K562 (cell line): Measurements from ENCODE around the gene CCDC174. TPM values are rescaled to one million over a fixed set of nuclear protein-coding genes. Genes with fewer than 3 reads are reported as not detected.

Experiments used
- ATAC-seq: fragments of 200-7000 bp; cut with Tn5 transposase; 3 replicates; pipeline ENCODE4 v1.9.1; 2020; ENCODE audit warnings: moderate library complexity
- BruUV-seq: library from RNA; stranded (reverse); fragments of 400-500 nt; replicated peaks from 2 replicates; lab custom pipeline; 2021; lab: Mats Ljungman, UMichigan
- CTCF ChIA-PET: fragments of 300-600 bp; formaldehyde crosslinking; extraction: SDS; loops from one replicate; lab custom pipeline; 2021; ENCODE audit warnings: low intra/inter-chr PET ratio; lab: Yijun Ruan, JAX
- POLR2A ChIA-PET: fragments of 300-600, 350-650 bp; sonication (Branson Sonifier 250); formaldehyde crosslinking; extraction: SDS; loops from one replicate; lab custom pipeline; 2021; ENCODE audit warnings: antibody characterized with exemption, inconsistent platforms; lab: Yijun Ruan, JAX
- DNase-seq, 4 experiments: peaks; one replicate each; pipeline versions ENCODE4 v3.0.0 to v3.0.0-alpha.2; 2011 to 2018; ENCODE audit warnings: low spot score in 3 of 4, mixed read lengths in 3 of 4; ENCODE audit errors: extremely low read depth in 1 of 4
- FAIRE-seq: peaks from 2 replicates; lab custom pipeline; 2011; peaks lifted over from hg19 to GRCh38; lab: Jason Lieb, UNC
- H2AFZ ChIP-seq: 2 replicates; pipeline ENCODE4 v1.6.0; 2011; ENCODE audit warnings: low read depth, low read length, control low read depth, inconsistent platforms
- H3K27ac ChIP-seq: fragments of 200-600 bp; 3 replicates; pipeline ENCODE4 v1.8.0; 2011; ENCODE audit warnings: low read depth, mild to moderate bottlenecking, control low read depth, inconsistent platforms, low read length, moderate library complexity, mixed read lengths; ENCODE audit errors: extremely low read depth
- H3K27me3 ChIP-seq, 2 experiments: fragments of 300-600 bp in 1 of 2; 2 replicates in 1 of 2; 3 replicates in 1 of 2; pipeline versions ENCODE4 v1.6.0 to v1.8.0; 2011; ENCODE audit warnings: inconsistent platforms in 2 of 2, low read length in 2 of 2, mild to moderate bottlenecking in 1 of 2, mixed read lengths in 1 of 2, moderate library complexity in 1 of 2; ENCODE audit not compliant: control insufficient read depth in 2 of 2, insufficient read depth in 2 of 2
- H3K36me3 ChIP-seq: fragments of 300-600 bp; 3 replicates; pipeline ENCODE4 v1.8.0; 2011; ENCODE audit warnings: mild to moderate bottlenecking, low read length, inconsistent platforms; ENCODE audit not compliant: control insufficient read depth, insufficient read depth
- H3K4me1 ChIP-seq, 2 experiments: fragments of 200-600 bp in 1 of 2; replicated peaks in 1 of 2; 2 replicates in 1 of 2; 3 replicates in 1 of 2; pipeline versions ENCODE4 v1.5.1 to v1.8.0; 2011; ENCODE audit warnings: inconsistent platforms in 2 of 2, low read length in 2 of 2, mild to moderate bottlenecking in 1 of 2, mixed read lengths in 1 of 2, moderate library complexity in 1 of 2; ENCODE audit not compliant: control insufficient read depth in 2 of 2, insufficient read depth in 2 of 2
- H3K4me2 ChIP-seq: 2 replicates; pipeline ENCODE4 v1.6.1; 2011; ENCODE audit warnings: low read length, control low read depth, inconsistent platforms, mixed read lengths; ENCODE audit not compliant: insufficient read depth
- H3K4me3 ChIP-seq: fragments of 200-600 bp; sonication (generic), shearing (Covaris generic); 2 replicates; pipeline ENCODE4 v1.5.1; 2016; ENCODE audit warnings: control low read depth, inconsistent platforms
- H3K79me2 ChIP-seq: fragments of 200-600 bp; 3 replicates; pipeline ENCODE4 v1.8.0; 2011; ENCODE audit warnings: low read length, inconsistent platforms; ENCODE audit not compliant: control insufficient read depth, insufficient read depth
- H3K9ac ChIP-seq, 2 experiments: 2 replicates each; pipeline versions ENCODE4 v1.6.0 to v1.6.1; 2011; ENCODE audit warnings: low read depth in 2 of 2, low read length in 2 of 2, control low read depth in 1 of 2, inconsistent platforms in 1 of 2, mild to moderate bottlenecking in 1 of 2, mixed read lengths in 1 of 2; ENCODE audit not compliant: insufficient read depth in 1 of 2
- H3K9me1 ChIP-seq: one replicate; pipeline ENCODE4 v1.6.0; 2011; ENCODE audit warnings: inconsistent platforms, mild to moderate bottlenecking, low read length, moderate library complexity; ENCODE audit not compliant: control insufficient read depth, insufficient read depth
- H3K9me3 ChIP-seq: replicated peaks from 2 replicates; pipeline ENCODE4 v1.5.1; 2011; ENCODE audit warnings: low read depth, low read length, inconsistent platforms; ENCODE audit not compliant: control insufficient read depth, insufficient read depth
- H4K20me1 ChIP-seq: replicated peaks from 2 replicates; pipeline ENCODE4 v1.6.1; 2011; ENCODE audit warnings: low read length, inconsistent platforms, mixed read lengths; ENCODE audit not compliant: control insufficient read depth, insufficient read depth
- DMBX1 ChIP-seq: fragments of 250-450 bp; sonication (Bioruptor Pico); IDR thresholded peaks from 2 replicates; pipeline ENCODE4 v1.8.0; 2022; ENCODE audit warnings: inconsistent platforms, mild to moderate bottlenecking, moderate library complexity, borderline replicate concordance
- E2F3 ChIP-seq: fragments of 250-450 bp; sonication (Bioruptor Pico); IDR thresholded peaks from 2 replicates; pipeline ENCODE4 v1.4.0; 2020; ENCODE audit warnings: mild to moderate bottlenecking
- GMEB1 ChIP-seq: fragments of 250-450 bp; sonication (Bioruptor Pico); IDR thresholded peaks from 2 replicates; pipeline ENCODE4 v1.4.0; 2020; ENCODE audit warnings: mild to moderate bottlenecking
- NFATC3 ChIP-seq: fragments of 450-650 bp; IDR thresholded peaks from 2 replicates; pipeline ENCODE4 v1.6.1; 2017; ENCODE audit warnings: mild to moderate bottlenecking
- RREB1 ChIP-seq: fragments of 250-450 bp; sonication (Bioruptor Pico); IDR thresholded peaks from 2 replicates; pipeline ENCODE4 v1.4.0; 2020
- WGBS: fragments of 100-300 bp; shearing (Covaris generic); methylation state at CpG from one replicate; pipeline ENCODE4 v1.1.6; 2016; ENCODE audit warnings: low coverage, mixed read lengths; ENCODE audit not compliant: insufficient coverage; ENCODE audit errors: missing lambda C conversion rate; 5-methylcytosine and 5-hydroxymethylcytosine counted together
- in situ Hi-C: fragments of 300-500 bp; cut with MboI; formaldehyde crosslinking; loops from 4 replicates; pipeline ENCODE4 v1.15.0; 2018; ENCODE audit warnings: inconsistent platforms, mixed read lengths
- intact Hi-C: fragments of 100-400 bp; cut with micrococcal nuclease; formaldehyde crosslinking; loops from 2 replicates; pipeline ENCODE4 v1.14.2; 2022
- polyA plus RNA-seq, 8 experiments: library from polyadenylated mRNA; depleted of rRNA in 4 of 8; stranded (reverse) in 5 of 8; unstranded in 3 of 8; fragments of >200 nt; fragmentation: Nextera tagmentation in 2 of 8; fragmentation: Illumina TruSeq in 1 of 8; extraction: Ambion mirVana in 2 of 8; extraction: Trizol in 1 of 8; gene quantifications; 2 replicates each; pipeline versions ENCODE4 v1.2.1 to v1.2.3, GENCODE V29; 2011 to 2014; ENCODE audit warnings: inconsistent platforms in 1 of 8, missing spikeins in 1 of 8
- total RNA-seq, 7 experiments: library from RNA; depleted of rRNA in 6 of 7; stranded (reverse); fragments of >200 nt in 6 of 7; fragmentation: Illumina TruSeq in 2 of 7; extraction: Trizol in 2 of 7; gene quantifications; 2 replicates each; pipeline versions ENCODE4 v1.2.1 to v1.2.3, GENCODE V29; 2011 to 2021; ENCODE audit warnings: low replicate concordance in 1 of 7

Gene CCDC174
- total and polyA plus RNA-seq, 9 of the 15 experiments (the other 6 are each of a cell fraction or from before 2014, with no cell fraction given): 7.4 to 41.0 (median 28.5) TPM

DNA sequence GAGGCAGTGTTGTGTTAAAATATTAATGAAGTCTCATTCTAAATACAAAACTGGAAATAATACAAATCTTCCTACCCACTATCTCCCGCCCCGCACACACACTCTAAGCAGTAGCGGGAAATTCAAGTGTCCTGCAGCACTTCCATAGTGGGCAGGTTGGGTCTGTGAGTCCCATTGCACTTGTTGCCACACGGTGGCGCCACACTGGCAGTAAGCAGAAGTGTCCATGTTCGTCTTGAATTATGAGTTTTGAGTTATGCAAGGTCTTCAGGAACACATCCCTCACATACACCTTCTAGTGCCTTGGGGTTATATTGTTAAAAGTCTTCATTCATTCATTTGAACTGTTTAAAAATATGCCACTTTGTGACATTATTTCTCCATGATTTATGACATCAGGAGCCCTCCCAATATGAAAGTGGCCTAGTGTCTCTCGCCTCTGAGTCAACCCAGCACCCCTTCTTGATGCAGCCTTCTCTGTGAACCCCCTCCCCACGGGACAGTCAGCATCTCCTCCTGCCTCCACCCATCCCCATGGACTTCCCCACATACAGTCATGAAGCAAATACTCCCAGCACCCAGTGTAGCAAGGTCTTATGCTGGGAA, 17.6 kb upstream of the CCDC174 start (continued):
- TF ChIP-seq RREB1 (CRISPR knock-in tag): no peak

DNA sequence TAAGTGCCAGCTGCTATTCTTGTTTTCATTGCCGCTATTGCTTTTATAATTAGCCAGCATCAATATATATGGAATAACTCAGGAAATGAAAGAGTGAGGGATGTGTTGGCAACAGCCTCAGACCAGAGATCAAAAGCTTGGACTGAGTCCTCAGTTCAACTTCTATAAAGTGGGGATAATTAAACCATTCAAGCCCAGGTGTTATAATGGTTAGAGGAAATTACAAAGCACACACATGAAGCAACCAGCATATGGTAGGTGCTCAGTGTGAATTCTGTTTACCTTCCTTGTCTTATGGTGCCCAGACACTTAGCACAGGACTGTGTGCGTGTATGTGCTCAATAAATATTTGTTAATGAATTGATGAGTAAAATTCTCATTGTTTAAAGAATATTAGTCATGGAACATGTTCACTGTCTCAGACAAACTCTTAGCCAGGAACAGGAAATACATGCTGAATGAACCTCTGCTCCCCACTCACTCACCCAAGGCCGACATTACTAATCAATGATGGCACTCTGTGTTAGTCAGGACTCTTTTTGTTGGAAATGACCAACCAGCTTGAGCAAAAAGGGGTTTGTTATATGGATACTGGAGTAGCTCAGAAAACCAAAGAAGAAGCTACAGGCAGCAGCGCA, 16.7 kb upstream of the CCDC174 start:
- Histone ChIP-seq H3K4me1 (no peaks in the 10 kb centered on the region), H3K27ac (no peak overlapping the region), H3K4me2 (no peak overlapping the region)
- CTCF ChIA-PET: no interaction called here
- TF ChIP-seq NFATC3: no peak
- TF ChIP-seq GMEB1 (CRISPR knock-in tag): no peak
- no peak for TF ChIP-seq E2F3 (CRISPR knock-in tag)
- no peak for TF ChIP-seq DMBX1 (CRISPR knock-in tag)
- TF ChIP-seq, all 486 proteins: peak for 0
- H3K9ac ChIP-seq: no peak overlapping the region
- in situ Hi-C loops: no loop called here
- 5% methylated on average over 4 of the region's 4 CpGs for WGBS
- H3K4me3 ChIP-seq: no peak overlapping the region
- POLR2A ChIA-PET: interaction anchor here (0.5 to 1.2 kb wide), 2 partner anchors 13 to 1357 kb away, joined by 3 to 5 read pairs; no protein-coding TSS in a partner anchor
- DNase-seq (no peak), FAIRE-seq (no peak), ATAC-seq (no peak)
- H3K27me3 ChIP-seq: peaks cover 23 to 53% of the 10 kb centered on the region in 2 experiments; a peak in 4 of 5 replicates
- no peaks in the 10 kb centered on the region for H3K9me3 ChIP-seq
- no TSS peak for BruUV-seq
- intact Hi-C loops: loop anchor here (1.0 to 2.0 kb wide), 2 partner anchors 146 to 286 kb away; no protein-coding TSS in a partner anchor
- no peaks in the 10 kb centered on the region for H3K79me2 ChIP-seq
- no peak overlapping the region for H2AFZ ChIP-seq
- H3K36me3 ChIP-seq: no peaks in the 10 kb centered on the region
- no peaks in the 10 kb centered on the region for H3K9me1 ChIP-seq
- no peaks in the 10 kb centered on the region for H4K20me1 ChIP-seq
